ENCODE results near the gene THAP3.

Gene THAP3

GRCh38 chr1:6623269-6623965, 1.3 kb upstream of the THAP3 start:
- no peak overlapping the region for H3K4me3 ChIP-seq (ENCODE audit: low read length)
- no peak for DNase-seq (ENCODE audit: low read depth)
- TF ChIP-seq CTCF (IDR thresholded peaks at IDR 0.05; ENCODE audit: insufficient read depth, low read depth, low read length, missing control alignments): no peak

- peak overlapping the region; percentile 67 for H3K4me3 ChIP-seq (ENCODE audit: low read length)
- TF ChIP-seq CTCF (IDR thresholded peaks at IDR 0.05; ENCODE audit: insufficient read depth, low read depth, low read length, missing control alignments): no peak
- DNase-seq (ENCODE audit: low read depth): peak; percentile 66
These were observed 999 bp downstream of the THAP3 start for GRCh38 chr1:6625584-6626149.

- DNase-seq (ENCODE audit: low read depth): no peak
These were observed 2.4 kb downstream of the THAP3 start for GRCh38 chr1:6627031-6627430.

GRCh38 chr1:6627841-6628545, 3.3 kb downstream of the THAP3 start:
- H3K4me3 ChIP-seq (ENCODE audit: low read length): no peak overlapping the region
- no peak for TF ChIP-seq CTCF (IDR thresholded peaks at IDR 0.05; ENCODE audit: insufficient read depth, low read depth, low read length, missing control alignments)
- no peak for DNase-seq (ENCODE audit: low read depth)

More at GRCh38 chr1:6627031-6627430, 2.4 kb downstream of the THAP3 start:
- H3K4me3 ChIP-seq (ENCODE audit: low read length): no peak overlapping the region
- TF ChIP-seq CTCF (IDR thresholded peaks at IDR 0.05; ENCODE audit: insufficient read depth, low read depth, low read length, missing control alignments): no peak

- no peak for TF ChIP-seq CTCF (IDR thresholded peaks at IDR 0.05; ENCODE audit: insufficient read depth, low read depth, low read length, missing control alignments)
- no peak overlapping the region for H3K4me3 ChIP-seq (ENCODE audit: low read length)
- DNase-seq (ENCODE audit: low read depth): no peak
These were observed 4.4 kb downstream of the THAP3 start for GRCh38 chr1:6628971-6629479.

- no peak for TF ChIP-seq CTCF (IDR thresholded peaks at IDR 0.05; ENCODE audit: insufficient read depth, low read depth, low read length, missing control alignments)
- H3K4me3 ChIP-seq (ENCODE audit: low read length): no peak overlapping the region
- DNase-seq (ENCODE audit: low read depth): no peak
These were observed 5.4 kb downstream of the THAP3 start for GRCh38 chr1:6630027-6630426.
